ENCODE results near the gene TIMM29.
A peak's percentile ranks its signal among the peaks of the same experiment; 100 is the strongest.

TIMM29 gene

GRCh38 chr19:10887616-10888367 is 40.8 kb upstream of the TIMM29 start (continued):
- TF ChIP-seq ZBTB6 (tag by site-specific recombination; IDR thresholded peaks at IDR 0.05) = no peak
- no peak for TF ChIP-seq ZNF549 (tag by site-specific recombination; IDR thresholded peaks at IDR 0.05)
- peak; percentile 72 for TF ChIP-seq GLIS1 (tag by site-specific recombination; IDR thresholded peaks at IDR 0.05)
- TF ChIP-seq ZIC2 (tag by site-specific recombination; IDR thresholded peaks at IDR 0.05) = peak; percentile 55; the same call in 1 of the 2 replicates
- no peak for TF ChIP-seq HOXC10 (CRISPR knock-in tag; IDR thresholded peaks at IDR 0.05)
- TF ChIP-seq ZNF335 (tag by site-specific recombination; conservative IDR thresholded peaks at IDR 0.05) = peak; percentile 44; the same call in 1 of the 2 replicates
- TF ChIP-seq ZFP69B (tag by site-specific recombination; IDR thresholded peaks at IDR 0.05) = no peak
- TF ChIP-seq PATZ1 (tag by site-specific recombination; IDR thresholded peaks at IDR 0.05) = peak; percentile 52
- TF ChIP-seq ZBTB17 (tag by site-specific recombination; IDR thresholded peaks at IDR 0.05) = peak; percentile 45; the same call in 1 of the 2 replicates
- no peak for TF ChIP-seq ZNF558 (tag by site-specific recombination; IDR thresholded peaks at IDR 0.05)
- TF ChIP-seq ZNF768 (tag by site-specific recombination; IDR thresholded peaks at IDR 0.05) = no peak
- TF ChIP-seq REST (tag by site-specific recombination; IDR thresholded peaks at IDR 0.05) = no peak
- peak; percentile 62; the same call in 1 of the 2 replicates for TF ChIP-seq IKZF3 (tag by site-specific recombination; IDR thresholded peaks at IDR 0.05)
- no peak for TF ChIP-seq ZNF169 (tag by site-specific recombination; IDR thresholded peaks at IDR 0.05)
- no peak for TF ChIP-seq OSR2 (tag by site-specific recombination; IDR thresholded peaks at IDR 0.05)
- no peak for TF ChIP-seq MEIS1 (CRISPR knock-in tag; IDR thresholded peaks at IDR 0.05; ENCODE audit: borderline replicate concordance)
- TF ChIP-seq KLF9 (tag by site-specific recombination; IDR thresholded peaks at IDR 0.05; ENCODE audit: low read depth) = no peak
- TF ChIP-seq ZNF555 (tag by site-specific recombination; conservative IDR thresholded peaks at IDR 0.05) = no peak
- peak; percentile 61; the same call in 1 of the 2 replicates for TF ChIP-seq ZNF394 (tag by site-specific recombination; IDR thresholded peaks at IDR 0.05; ENCODE audit: borderline replicate concordance)
- no peak for TF ChIP-seq ZNF140 (tag by site-specific recombination; IDR thresholded peaks at IDR 0.05)

GRCh38 chr19:10888421-10888866 is 40.2 kb upstream of the TIMM29 start:
- POLR2A ChIA-PET = interaction anchor here (1.0 to 1.6 kb wide), 2 partner anchors 14 to 17 kb away, joined by 3 to 5 read pairs; no protein-coding TSS in a partner anchor
- Histone ChIP-seq H3K4me3 (ENCODE audit: low read depth, low read length) (no peak overlapping the region), H3K9me3 (ENCODE audit: control insufficient read depth, insufficient read depth, low read depth, low read length) (no peaks in the 10 kb centered on the region), H3K27ac (ENCODE audit: extremely low read depth, low read depth, low read length) (no peak overlapping the region), H3K4me1 (ENCODE audit: control insufficient read depth, insufficient read depth, low read length) (0 out of 2 replicates have a peak, but pooled peaks cover 4% of the 10 kb centered on the region), H3K36me3 (ENCODE audit: control insufficient read depth in 2 of 2, insufficient read depth in 1 of 2, low read length in 2 of 2) (no peaks in the 10 kb centered on the region)
- CTCF ChIA-PET = interaction anchor here (0.6 to 2.0 kb wide), 4 partner anchors 15 to 638 kb away, joined by 3 to 6 read pairs (median 3); no protein-coding TSS in a partner anchor
- no peak for TF ChIP-seq YY1 (tag by site-specific recombination; IDR thresholded peaks at IDR 0.05)
- TF ChIP-seq ELK4 (IDR thresholded peaks at IDR 0.05; ENCODE audit: borderline replicate concordance, low read depth, low read length) = no peak
- TF ChIP-seq GLI4 (tag by site-specific recombination; IDR thresholded peaks at IDR 0.05) = no peak
- no peak for TF ChIP-seq ZNF791 (tag by site-specific recombination; IDR thresholded peaks at IDR 0.05)
- no peak for TF ChIP-seq AEBP2 (tag by site-specific recombination; IDR thresholded peaks at IDR 0.05; ENCODE audit: borderline replicate concordance)
- no peak for TF ChIP-seq HOXC10 (CRISPR knock-in tag; IDR thresholded peaks at IDR 0.05)
- no peak for TF ChIP-seq ZNF623 (tag by site-specific recombination; IDR thresholded peaks at IDR 0.05)
- no peak for TF ChIP-seq IKZF3 (tag by site-specific recombination; IDR thresholded peaks at IDR 0.05)
- no peak for TF ChIP-seq ZNF664 (tag by site-specific recombination; IDR thresholded peaks at IDR 0.05)
- TF ChIP-seq ZNF792 (tag by site-specific recombination; IDR thresholded peaks at IDR 0.05) = no peak

Measured in HEK293 (cell line).